HG03558 (cell line): Measurements from ENCODE around the gene ENOSF1.
"Not testable (repeated sequence)": the region's sequence is repeated elsewhere in the genome, so short reads cannot be mapped to it uniquely, and the experiment has no call there.

Experiments
- ATAC-seq: cut with Tn5 transposase; IDR thresholded peaks from one replicate; pipeline ENCODE4 v1.9.1; 2021; ENCODE audit warnings: moderate number of reproducible peaks; ENCODE audit not compliant: unreplicated experiment; ENCODE audit errors: extremely low read depth

ENOSF1 gene

DNA sequence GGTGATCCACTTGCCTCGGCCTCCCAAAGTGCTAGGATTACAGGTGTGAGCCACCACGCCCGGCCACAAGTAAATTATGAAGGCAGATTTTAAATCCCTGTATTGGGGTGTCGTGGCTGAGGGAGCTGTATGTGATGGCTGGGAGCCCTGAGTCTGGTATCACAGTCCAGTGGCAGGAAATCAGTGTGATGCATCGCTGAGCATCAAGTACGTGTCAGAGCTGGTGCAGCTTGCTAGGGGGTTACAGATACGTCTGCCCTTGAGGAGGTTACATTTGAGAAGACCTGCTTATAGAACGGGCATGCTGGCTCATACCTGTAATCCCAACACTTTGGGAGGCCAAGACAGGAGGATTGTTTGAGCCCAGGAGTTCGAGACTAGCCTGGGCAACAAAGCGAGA is 4.3 kb downstream of the ENOSF1 start:
- no peak for ATAC-seq

DNA sequence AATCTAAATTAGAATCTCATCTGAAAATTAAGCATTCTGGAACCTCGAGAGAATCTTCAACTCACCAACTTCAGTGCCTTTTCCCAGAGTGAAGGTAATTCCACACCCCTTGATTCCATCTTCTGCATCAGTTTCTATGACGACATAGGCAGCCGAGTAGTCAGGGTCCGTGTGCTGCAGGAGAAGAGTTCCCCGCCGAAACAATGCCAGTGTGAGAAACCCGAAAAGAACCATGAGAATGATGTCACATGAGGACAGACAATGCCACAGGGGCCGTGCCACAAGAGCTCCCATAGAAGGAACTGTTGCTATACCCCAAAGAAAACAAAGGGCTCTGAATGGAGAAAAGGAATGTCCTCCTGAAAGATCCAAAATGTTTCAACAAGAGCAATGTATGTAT is 6.0 kb downstream of the ENOSF1 start:
- ATAC-seq, result no peak

DNA sequence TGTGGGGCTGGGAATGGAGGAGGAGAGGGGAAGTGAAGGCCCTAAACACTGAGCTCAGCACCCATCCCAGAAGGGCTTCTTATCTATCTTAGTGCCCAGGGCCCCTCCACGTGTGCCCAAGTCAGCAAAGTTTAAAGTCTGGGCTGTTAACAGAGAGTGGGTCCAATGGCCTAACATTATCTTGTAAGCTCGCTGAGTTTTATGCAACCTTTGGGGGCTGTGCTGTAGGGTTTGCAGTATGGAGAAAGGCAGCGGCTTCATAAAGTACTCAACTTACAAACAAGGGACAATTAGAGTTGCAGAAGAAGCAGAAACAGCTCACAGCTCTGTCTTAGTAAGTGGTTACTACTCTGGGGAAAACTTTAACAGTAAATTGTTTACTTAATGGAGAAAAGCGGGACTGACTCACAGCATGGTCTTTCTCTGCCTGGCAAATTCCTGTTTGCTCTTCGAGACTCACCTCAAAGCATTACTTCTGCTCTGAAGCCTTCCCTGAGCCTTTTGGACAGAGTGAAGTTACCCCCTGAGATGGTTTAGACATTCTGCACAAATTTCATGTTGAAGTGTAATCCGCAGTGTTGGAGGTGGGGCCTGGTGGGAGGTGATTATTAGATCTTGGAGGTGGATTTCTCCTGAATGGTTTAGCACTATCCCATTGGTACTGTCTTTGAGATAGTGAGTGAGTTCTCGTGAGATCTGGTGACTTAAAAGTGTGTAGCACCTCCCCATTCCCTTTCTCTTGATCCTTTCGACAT is 9.0 kb downstream of the ENOSF1 start:
- no peak for ATAC-seq

DNA sequence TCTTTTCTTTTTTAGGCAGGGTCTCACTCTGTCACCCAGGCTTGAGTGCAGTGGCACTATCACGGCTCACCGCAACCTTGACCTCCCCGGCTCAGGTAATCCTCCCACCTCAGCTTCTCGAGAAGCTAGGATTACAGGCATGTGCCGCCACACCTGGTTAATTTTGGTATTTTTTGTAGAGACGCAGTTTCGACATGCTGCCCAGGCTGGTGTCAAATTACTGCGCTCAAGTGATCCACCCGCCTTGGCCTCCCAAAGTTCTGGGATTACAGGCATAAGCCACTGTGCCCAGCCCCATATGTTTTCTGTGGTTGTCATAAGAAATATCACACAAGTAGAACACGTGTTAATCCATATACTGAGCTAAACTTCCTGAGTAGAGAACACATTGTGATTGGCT is 14.6 kb downstream of the ENOSF1 start:
- ATAC-seq, result no peak

DNA sequence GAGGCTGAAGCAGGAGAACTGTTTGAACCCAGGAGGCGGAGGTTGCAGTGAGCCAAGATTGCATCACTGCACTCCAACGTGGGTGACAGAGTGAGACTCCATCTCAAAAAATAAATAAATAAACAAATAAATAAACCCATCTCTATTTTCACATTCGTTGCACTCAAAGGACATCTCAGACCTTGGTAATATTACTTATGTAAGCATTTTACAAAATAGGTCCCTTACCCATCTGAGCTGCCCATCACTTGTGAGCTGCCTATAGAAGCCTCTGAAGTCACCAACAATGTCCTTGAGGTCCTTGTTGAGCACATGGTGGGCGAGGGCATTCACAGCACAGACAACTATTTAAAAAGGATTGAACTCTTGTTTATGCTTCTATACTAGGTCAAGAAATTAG is 15.4 kb downstream of the ENOSF1 start:
- ATAC-seq, result no peak

DNA sequence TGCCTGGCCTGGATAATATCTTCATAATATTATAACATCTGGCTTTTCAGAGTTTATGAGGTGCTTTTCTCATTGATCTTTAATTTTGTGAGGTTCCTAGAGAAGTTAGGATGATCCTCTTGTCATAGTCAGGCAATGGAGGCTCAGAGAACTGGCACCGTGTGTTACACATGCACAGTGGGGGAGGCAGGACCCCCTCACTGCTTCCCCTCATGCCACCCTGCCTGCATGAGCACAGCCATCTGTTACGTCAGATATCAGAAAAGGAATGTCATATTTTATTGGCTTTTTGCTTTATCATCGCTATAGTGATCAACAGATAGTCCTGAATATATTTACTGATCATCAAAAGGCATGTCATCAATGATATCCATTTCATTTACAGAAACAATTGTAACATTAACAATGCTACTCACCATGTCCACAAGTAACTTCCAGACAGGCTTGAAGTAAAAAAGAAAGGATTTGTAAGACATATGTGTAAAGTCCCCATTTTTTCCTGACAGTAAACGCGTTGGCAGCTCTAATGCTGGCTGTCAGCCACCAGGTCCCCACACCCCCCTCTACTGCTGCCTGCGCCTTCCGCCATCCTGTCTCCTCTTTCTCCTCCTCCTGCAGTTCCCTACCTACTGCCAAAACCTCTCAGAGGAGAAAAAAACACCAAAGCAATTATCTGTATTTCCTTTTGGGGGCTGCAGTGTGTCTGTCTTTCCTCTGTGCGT is 18.8 kb downstream of the ENOSF1 start:
- no peak for ATAC-seq

DNA sequence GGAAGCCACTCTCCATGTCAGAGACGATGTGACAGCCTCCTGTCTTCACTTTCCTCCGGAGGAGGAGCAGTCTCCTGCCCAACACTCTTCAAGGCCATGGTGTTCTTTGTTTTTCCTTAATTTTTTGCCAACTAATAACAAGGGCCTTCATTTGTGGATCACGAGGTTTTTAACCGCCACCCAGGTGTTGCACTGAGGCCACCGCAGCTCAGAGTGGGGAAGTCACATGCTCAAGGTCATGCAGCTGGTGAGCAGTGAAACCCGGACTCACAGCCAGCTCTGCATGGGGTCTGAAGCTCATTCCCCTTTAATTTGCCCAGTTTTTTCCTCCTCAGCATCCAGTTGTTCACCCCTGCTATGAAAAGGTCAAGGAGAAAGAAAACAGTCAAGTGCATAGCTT is 19.6 kb downstream of the ENOSF1 start:
- no peak for ATAC-seq

DNA sequence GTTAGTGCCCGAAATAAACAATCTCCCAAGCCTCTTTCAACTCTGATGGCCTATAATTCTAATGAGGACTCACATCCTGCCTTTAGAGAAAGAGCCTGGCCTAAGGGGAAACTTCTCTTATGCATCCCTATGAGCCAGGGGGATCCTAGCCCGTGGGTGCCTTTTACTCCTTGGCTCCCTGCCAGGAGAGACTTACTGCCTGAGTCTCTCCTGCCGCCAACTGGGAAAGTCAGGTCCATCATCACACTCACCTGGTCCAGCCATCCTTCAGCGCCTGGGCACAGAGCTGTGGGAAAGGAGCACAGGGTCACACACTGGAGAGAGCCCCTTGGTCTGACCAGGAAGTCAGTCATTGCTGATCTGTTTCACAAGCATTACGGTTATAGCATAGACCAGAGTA is 24.1 kb downstream of the ENOSF1 start:
- no peak for ATAC-seq

GRCh38 chr18:686339-687111 is 25.9 kb downstream of the ENOSF1 start:
- no peak for ATAC-seq

- ATAC-seq, result no peak
These were observed 27.0 kb downstream of the ENOSF1 start for GRCh38 chr18:685438-685837.

GRCh38 chr18:683531-683930 is 28.9 kb downstream of the ENOSF1 start:
- ATAC-seq, result no peak

- ATAC-seq, result no peak
These were observed 29.6 kb downstream of the ENOSF1 start for GRCh38 chr18:682833-683232.

DNA sequence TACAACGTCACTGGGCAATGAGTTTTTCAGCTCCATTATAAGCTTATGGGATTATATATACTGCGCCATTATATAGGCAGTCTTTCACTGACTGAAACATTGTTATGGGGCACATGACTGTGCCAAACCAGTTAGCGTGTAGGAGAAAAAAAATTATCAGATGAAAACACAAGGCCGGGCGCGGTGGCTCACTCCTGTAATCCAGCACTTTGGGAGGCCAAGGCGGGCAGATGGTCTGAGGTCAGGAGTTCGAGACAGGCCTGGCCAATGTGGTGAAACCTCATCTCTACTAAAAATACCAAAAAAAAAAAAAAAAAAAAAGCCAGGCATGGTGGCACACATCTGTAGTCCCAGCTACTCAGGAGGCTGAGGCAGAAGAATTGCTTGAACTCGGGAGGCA is 30.0 kb downstream of the ENOSF1 start:
- not testable (repeated sequence) for ATAC-seq

DNA sequence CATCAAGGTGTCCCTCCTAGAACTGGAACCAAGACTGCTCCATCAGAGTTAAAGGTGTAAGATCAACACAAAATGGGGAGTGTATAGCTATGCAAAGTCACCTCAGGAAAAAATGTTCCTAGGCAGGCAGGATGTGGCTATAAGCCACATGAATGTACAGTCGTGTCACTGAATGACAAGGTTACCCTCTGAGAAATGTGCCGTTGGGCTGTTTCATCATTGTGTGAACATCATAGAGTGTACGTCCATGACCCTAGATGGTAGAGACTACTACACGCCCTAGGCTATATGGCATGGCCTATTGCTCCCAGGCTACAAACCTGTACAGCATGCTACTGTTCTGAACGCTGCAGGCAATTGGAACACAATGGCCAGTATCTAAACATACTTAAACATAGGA is 30.4 kb downstream of the ENOSF1 start:
- ATAC-seq, result no peak

GRCh38 chr18:680392-680791 is 32.0 kb downstream of the ENOSF1 start:
- ATAC-seq, result no peak

GRCh38 chr18:679516-679915 is 32.9 kb downstream of the ENOSF1 start:
- no peak for ATAC-seq

GRCh38 chr18:678482-679182 is 33.8 kb downstream of the ENOSF1 start:
- ATAC-seq, result no peak

DNA sequence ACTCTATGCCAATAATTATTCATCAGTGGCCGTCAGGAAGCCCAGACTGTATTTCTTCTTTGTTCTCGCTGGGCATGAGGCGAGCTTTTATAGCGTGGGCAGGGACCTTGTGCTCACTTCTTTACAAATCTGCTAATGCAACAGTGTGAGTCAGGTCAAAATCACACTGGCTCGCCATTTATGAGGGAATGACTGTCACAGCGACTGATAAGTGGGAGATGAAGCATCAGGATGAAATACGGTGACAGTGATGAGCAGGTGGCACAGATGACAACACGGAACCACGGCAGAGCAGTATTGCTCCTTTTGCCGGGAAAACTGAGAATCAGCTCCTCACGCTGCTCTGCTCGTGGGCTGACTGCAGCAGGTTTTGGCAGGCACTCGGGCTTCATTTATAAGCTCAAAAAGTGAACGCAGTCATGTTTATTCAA is 34.5 kb downstream of the ENOSF1 start:
- no peak for ATAC-seq

- no peak for ATAC-seq
These were observed 35.3 kb downstream of the ENOSF1 start for GRCh38 chr18:677145-677544.

DNA sequence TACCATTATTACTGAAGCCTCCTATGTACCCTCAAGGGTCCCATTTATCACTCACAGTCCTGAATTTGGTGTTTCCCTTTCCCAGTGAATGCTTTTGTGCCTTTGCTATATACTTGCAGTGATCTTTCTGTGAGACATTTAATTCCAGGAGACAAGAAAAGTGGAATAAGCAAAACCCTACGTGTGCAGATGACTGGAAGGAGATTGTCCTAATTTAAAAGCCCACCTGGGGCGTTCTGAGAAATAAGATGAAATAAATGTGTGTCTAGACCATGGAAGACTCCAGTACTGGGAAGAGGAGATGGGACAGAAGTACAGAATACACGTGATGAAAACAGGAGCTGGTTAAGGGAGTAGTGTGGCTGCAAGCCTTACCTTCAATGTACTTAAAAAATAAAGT is 35.7 kb downstream of the ENOSF1 start:
- ATAC-seq, result no peak

DNA sequence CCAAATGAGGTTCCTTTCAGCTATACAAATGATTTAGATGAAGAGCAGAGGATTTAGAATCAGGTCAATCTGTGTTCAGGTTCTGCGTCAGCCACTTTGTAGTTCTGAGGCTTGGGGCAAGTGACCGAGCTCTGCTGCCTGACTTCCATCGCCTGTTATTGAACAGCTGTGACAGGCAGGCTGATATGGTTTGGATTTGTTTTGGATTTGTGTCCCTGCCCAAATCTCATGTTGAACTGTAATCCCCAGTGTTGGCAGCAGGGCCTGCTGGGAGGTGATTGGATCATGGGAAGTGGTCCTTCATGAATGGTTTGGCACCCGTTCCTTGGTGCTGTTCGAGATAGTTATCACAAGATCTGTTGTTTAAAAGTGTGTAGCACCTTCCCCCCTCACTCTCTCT is 36.4 kb downstream of the ENOSF1 start:
- no peak for ATAC-seq
